GM23338 (cell line): ENCODE results near the gene SEMA6D. TPM values are rescaled to one million over a fixed set of nuclear protein-coding genes. Genes with fewer than 3 reads are reported as not detected.

Experiments used
- ATAC-seq: fragments of 200-7000 bp; cut with Tn5 transposase; 3 replicates; pipeline ENCODE4 v1.9.1; 2020
- DNase-seq: peaks from one replicate; pipeline ENCODE4 v3.0.0-alpha.2; 2015; ENCODE audit warnings: low spot score
- H2AFZ ChIP-seq: fragments of 200-600 bp; sonication (generic); 2 replicates; pipeline ENCODE4 v1.8.0; 2016; ENCODE audit warnings: antibody characterized with exemption, mild to moderate bottlenecking, moderate library complexity
- H3F3A ChIP-seq: fragments of 200-600 bp; sonication (generic); replicated peaks from 2 replicates; pipeline ENCODE4 v1.8.0; 2017; ENCODE audit warnings: antibody characterized with exemption, mixed run types, low read depth
- H3K27ac ChIP-seq: fragments of 200-600 bp; sonication (generic); 2 replicates; pipeline ENCODE4 v1.6.1; 2016; ENCODE audit warnings: low read depth
- H3K27me3 ChIP-seq: fragments of 200-600 bp; sonication (generic); 2 replicates; pipeline ENCODE4 v1.8.0; 2016; ENCODE audit warnings: mild to moderate bottlenecking, mixed run types, moderate library complexity; ENCODE audit not compliant: insufficient read depth
- H3K36me3 ChIP-seq: fragments of 200-600 bp; sonication (generic); 2 replicates; pipeline ENCODE4 v1.8.0; 2016; ENCODE audit warnings: mild to moderate bottlenecking; ENCODE audit not compliant: insufficient read depth
- H3K4me1 ChIP-seq: fragments of 200-600 bp; sonication (generic); 2 replicates; pipeline ENCODE4 v1.8.0; 2016; ENCODE audit warnings: mild to moderate bottlenecking, moderate library complexity; ENCODE audit not compliant: insufficient read depth
- H3K4me2 ChIP-seq: fragments of 200-600 bp; sonication (generic); 2 replicates; pipeline ENCODE4 v1.7.1; 2017; ENCODE audit warnings: mixed run types
- H3K4me3 ChIP-seq: fragments of 200-600 bp; sonication (generic); 2 replicates; pipeline ENCODE4 v1.6.1; 2016; ENCODE audit warnings: mixed run types
- H3K79me2 ChIP-seq: fragments of 200-600 bp; sonication (generic); replicated peaks from 2 replicates; pipeline ENCODE4 v1.8.0; 2017; ENCODE audit warnings: mild to moderate bottlenecking; ENCODE audit not compliant: insufficient read depth
- H3K9me2 ChIP-seq: fragments of 200-600 bp; sonication (generic); 2 replicates; pipeline ENCODE4 v1.8.0; 2017; ENCODE audit not compliant: insufficient read depth
- H4K20me1 ChIP-seq: fragments of 200-600 bp; sonication (generic); replicated peaks from 2 replicates; pipeline ENCODE4 v1.8.0; 2017; ENCODE audit warnings: mild to moderate bottlenecking; ENCODE audit not compliant: insufficient read depth
- H3K27ac Mint-ChIP-seq: 2 replicates; pipeline ENCODE4 v1.8.0; 2020; ENCODE audit warnings: inconsistent platforms, mild to moderate bottlenecking, moderate library complexity, mixed read lengths
- H3K27me3 Mint-ChIP-seq: 3 replicates; pipeline ENCODE4 v1.8.0; 2022; ENCODE audit warnings: low read depth, mild to moderate bottlenecking, moderate library complexity, mixed read lengths, inconsistent platforms; ENCODE audit not compliant: insufficient read depth, poor library complexity
- H3K36me3 Mint-ChIP-seq: 3 replicates; pipeline ENCODE4 v1.8.0; 2021; ENCODE audit warnings: low read depth, mild to moderate bottlenecking, inconsistent platforms, moderate library complexity, mixed read lengths
- H3K4me1 Mint-ChIP-seq: 3 replicates; pipeline ENCODE4 v1.8.0; 2020; ENCODE audit warnings: mild to moderate bottlenecking, inconsistent platforms, mixed read lengths
- H3K4me3 Mint-ChIP-seq: 3 replicates; pipeline ENCODE4 v1.8.0; 2021; ENCODE audit warnings: moderate library complexity, mild to moderate bottlenecking, inconsistent platforms, mixed read lengths
- H3K9me3 Mint-ChIP-seq: 3 replicates; pipeline ENCODE4 v1.8.0; 2020; ENCODE audit warnings: moderate library complexity, mild to moderate bottlenecking, inconsistent platforms, mixed read lengths
- EZH2 ChIP-seq: fragments of 200-600 bp; sonication (generic); IDR thresholded peaks from one replicate; pipeline ENCODE4 v1.8.0; 2017; ENCODE audit warnings: antibody characterized with exemption, mild to moderate bottlenecking, low read depth; ENCODE audit not compliant: unreplicated experiment
- JUNB ChIP-seq: IDR thresholded peaks from one replicate; pipeline ENCODE4 v1.6.1; 2016; ENCODE audit warnings: antibody characterized with exemption; ENCODE audit not compliant: unreplicated experiment
- POLR2AphosphoS5 ChIP-seq: IDR thresholded peaks from 2 replicates; pipeline ENCODE4 v1.6.1; 2016; ENCODE audit warnings: antibody characterized with exemption, low read depth
- ZNF114 ChIP-seq: fragments of 250-450 bp; sonication (Bioruptor Pico); IDR thresholded peaks from 2 replicates; pipeline ENCODE4 v1.5.0; 2020; ENCODE audit warnings: mild to moderate bottlenecking, moderate library complexity
- ZNF331 ChIP-seq: fragments of 250-450 bp; sonication (Bioruptor Pico); IDR thresholded peaks from 2 replicates; pipeline ENCODE4 v1.5.0; 2020; ENCODE audit warnings: low read depth, mild to moderate bottlenecking, moderate library complexity
- polyA plus RNA-seq: library from polyadenylated mRNA; unstranded; fragments of >200 nt; fragmentation: Nextera tagmentation; extraction: Ambion mirVana; gene quantifications from 2 replicates; pipeline ENCODE4 v1.2.1, GENCODE V29; 2016
- total RNA-seq: library from RNA; depleted of rRNA; stranded (reverse); fragments of >200 nt; shearing (Covaris generic); gene quantifications from 2 replicates; pipeline ENCODE4 v1.2.3, GENCODE V29; 2014
- TF ChIP-seq, protein P1 (sequence below): fragments of 250-450 bp; sonication (Bioruptor Pico); IDR thresholded peaks from 2 replicates; pipeline ENCODE4 v1.5.0; 2020; ENCODE audit warnings: mild to moderate bottlenecking, moderate library complexity
- TF ChIP-seq, protein P2 (sequence below), 2 experiments: fragments of 200-600 bp in 1 of 2; sonication (generic) in 1 of 2; conservative IDR thresholded peaks; 2 replicates each; pipeline versions ENCODE4 v1.5.1 to v1.6.1; 2016 to 2017; ENCODE audit warnings: antibody characterized with exemption in 2 of 2, low read depth in 2 of 2, mild to moderate bottlenecking in 2 of 2, moderate library complexity in 1 of 2

SEMA6D gene
- total and polyA plus RNA-seq, 2 experiments from 2014 or later, result 0.37 to 0.97 TPM

DNA sequence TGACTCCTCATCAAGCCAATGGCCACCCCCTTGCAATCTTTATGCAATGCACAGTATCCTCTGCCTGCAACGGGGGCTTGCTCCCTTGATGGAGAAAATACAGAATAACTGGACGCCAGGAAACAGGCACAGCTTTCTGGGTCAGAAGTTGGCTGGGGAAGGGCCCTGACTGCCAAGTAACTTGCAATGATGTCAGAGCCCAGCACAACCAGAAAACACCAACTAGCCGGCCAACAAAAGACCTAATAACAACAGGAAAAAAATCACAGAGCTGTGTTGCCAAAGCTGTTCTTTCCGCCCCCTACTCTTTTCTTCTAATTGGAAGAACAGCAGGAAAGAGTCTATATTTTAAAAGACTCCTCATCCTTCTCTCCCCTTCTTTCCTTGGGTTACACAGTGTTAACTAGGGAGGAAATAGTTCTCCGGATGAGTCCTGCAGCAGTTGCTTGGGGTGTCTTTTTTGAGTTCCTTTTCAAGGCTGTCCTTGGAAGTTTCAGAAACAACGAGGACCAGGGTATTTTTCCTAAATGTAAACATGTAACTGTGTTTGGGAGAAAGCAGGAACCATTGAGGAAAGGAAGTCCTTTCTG lies 1.4 kb upstream of the SEMA6D start (continued):
- TF ChIP-seq, protein P1, sequence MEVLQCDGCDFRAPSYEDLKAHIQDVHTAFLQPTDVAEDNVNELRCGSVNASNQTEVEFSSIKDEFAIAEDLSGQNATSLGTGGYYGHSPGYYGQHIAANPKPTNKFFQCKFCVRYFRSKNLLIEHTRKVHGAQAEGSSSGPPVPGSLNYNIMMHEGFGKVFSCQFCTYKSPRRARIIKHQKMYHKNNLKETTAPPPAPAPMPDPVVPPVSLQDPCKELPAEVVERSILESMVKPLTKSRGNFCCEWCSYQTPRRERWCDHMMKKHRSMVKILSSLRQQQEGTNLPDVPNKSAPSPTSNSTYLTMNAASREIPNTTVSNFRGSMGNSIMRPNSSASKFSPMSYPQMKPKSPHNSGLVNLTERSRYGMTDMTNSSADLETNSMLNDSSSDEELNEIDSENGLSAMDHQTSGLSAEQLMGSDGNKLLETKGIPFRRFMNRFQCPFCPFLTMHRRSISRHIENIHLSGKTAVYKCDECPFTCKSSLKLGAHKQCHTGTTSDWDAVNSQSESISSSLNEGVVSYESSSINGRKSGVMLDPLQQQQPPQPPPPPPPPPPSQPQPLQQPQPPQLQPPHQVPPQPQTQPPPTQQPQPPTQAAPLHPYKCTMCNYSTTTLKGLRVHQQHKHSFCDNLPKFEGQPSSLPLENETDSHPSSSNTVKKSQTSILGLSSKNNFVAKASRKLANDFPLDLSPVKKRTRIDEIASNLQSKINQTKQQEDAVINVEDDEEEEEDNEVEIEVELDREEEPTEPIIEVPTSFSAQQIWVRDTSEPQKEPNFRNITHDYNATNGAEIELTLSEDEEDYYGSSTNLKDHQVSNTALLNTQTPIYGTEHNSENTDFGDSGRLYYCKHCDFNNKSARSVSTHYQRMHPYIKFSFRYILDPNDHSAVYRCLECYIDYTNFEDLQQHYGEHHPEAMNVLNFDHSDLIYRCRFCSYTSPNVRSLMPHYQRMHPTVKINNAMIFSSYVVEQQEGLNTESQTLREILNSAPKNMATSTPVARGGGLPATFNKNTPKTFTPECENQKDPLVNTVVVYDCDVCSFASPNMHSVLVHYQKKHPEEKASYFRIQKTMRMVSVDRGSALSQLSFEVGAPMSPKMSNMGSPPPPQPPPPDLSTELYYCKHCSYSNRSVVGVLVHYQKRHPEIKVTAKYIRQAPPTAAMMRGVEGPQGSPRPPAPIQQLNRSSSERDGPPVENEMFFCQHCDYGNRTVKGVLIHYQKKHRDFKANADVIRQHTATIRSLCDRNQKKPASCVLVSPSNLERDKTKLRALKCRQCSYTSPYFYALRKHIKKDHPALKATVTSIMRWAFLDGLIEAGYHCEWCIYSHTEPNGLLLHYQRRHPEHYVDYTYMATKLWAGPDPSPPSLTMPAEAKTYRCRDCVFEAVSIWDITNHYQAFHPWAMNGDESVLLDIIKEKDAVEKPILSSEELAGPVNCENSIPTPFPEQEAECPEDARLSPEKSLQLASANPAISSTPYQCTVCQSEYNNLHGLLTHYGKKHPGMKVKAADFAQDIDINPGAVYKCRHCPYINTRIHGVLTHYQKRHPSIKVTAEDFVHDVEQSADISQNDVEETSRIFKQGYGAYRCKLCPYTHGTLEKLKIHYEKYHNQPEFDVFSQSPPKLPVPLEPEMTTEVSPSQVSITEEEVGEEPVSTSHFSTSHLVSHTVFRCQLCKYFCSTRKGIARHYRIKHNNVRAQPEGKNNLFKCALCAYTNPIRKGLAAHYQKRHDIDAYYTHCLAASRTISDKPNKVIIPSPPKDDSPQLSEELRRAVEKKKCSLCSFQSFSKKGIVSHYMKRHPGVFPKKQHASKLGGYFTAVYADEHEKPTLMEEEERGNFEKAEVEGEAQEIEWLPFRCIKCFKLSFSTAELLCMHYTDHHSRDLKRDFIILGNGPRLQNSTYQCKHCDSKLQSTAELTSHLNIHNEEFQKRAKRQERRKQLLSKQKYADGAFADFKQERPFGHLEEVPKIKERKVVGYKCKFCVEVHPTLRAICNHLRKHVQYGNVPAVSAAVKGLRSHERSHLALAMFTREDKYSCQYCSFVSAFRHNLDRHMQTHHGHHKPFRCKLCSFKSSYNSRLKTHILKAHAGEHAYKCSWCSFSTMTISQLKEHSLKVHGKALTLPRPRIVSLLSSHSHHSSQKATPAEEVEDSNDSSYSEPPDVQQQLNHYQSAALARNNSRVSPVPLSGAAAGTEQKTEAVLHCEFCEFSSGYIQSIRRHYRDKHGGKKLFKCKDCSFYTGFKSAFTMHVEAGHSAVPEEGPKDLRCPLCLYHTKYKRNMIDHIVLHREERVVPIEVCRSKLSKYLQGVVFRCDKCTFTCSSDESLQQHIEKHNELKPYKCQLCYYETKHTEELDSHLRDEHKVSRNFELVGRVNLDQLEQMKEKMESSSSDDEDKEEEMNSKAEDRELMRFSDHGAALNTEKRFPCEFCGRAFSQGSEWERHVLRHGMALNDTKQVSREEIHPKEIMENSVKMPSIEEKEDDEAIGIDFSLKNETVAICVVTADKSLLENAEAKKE (CRISPR knock-in tag), result no peak
- TF ChIP-seq EZH2 (no peak), JUNB (no peak), POLR2AphosphoS5 (no peak)

DNA sequence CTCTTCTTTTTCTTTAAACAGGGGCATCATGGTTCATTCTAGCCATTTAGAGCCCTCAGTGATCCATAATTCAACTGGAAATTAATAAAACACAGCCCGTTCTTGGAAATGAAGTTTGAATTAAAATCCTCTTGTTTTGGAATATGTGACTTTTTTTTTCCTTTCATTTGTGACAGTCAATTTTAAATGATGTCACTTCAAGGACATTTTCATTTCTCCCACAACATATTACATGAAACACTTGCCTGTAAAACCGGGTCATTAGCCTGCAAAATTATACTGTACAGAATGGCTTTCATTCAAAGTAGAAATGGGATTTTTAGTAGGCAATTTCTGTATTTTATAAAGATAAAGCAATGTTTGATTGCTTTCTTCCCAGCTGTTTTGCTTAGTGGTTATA lies 789 bp upstream of the SEMA6D start:
- Histone ChIP-seq H3K4me2 (peak overlapping the region; percentile 94), H3K4me1 (peaks cover 48% of the 10 kb centered on the region), H3K27me3 (peaks cover 56% of the 10 kb centered on the region), H4K20me1 (0 out of 2 replicates have a peak, but pooled peaks cover 4% of the 10 kb centered on the region), H3K79me2 (no peaks in the 10 kb centered on the region), H3K9me2 (no peaks in the 10 kb centered on the region), H3F3A (no peaks in the 10 kb centered on the region), H3K36me3 (no peaks in the 10 kb centered on the region), H2AFZ (no peak overlapping the region), H3K4me3 (peak overlapping the region; percentile 80), H3K27ac (no peak overlapping the region)
- TF ChIP-seq ZNF331 (CRISPR knock-in tag) (no peak), ZNF114 (CRISPR knock-in tag) (no peak), POLR2AphosphoS5 (no peak)
- TF ChIP-seq, protein P2, sequence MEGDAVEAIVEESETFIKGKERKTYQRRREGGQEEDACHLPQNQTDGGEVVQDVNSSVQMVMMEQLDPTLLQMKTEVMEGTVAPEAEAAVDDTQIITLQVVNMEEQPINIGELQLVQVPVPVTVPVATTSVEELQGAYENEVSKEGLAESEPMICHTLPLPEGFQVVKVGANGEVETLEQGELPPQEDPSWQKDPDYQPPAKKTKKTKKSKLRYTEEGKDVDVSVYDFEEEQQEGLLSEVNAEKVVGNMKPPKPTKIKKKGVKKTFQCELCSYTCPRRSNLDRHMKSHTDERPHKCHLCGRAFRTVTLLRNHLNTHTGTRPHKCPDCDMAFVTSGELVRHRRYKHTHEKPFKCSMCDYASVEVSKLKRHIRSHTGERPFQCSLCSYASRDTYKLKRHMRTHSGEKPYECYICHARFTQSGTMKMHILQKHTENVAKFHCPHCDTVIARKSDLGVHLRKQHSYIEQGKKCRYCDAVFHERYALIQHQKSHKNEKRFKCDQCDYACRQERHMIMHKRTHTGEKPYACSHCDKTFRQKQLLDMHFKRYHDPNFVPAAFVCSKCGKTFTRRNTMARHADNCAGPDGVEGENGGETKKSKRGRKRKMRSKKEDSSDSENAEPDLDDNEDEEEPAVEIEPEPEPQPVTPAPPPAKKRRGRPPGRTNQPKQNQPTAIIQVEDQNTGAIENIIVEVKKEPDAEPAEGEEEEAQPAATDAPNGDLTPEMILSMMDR (conservative IDR thresholded peaks at IDR 0.05; ENCODE audit: low read depth in 2 of 2), result no peak
- TF ChIP-seq, protein P1 (CRISPR knock-in tag), result no peak
- Mint-ChIP-seq H3K27ac (no peak overlapping the region), H3K36me3 (no peaks in the 10 kb centered on the region), H3K4me3 (peak overlapping the region; percentile 87), H3K9me3 (no peaks in the 10 kb centered on the region), H3K4me1 (peaks cover 42% of the 10 kb centered on the region), H3K27me3 (peaks cover 36% of the 10 kb centered on the region)
- no peak for ATAC-seq
- DNase-seq, result no peak
